ENCODE measurements around the gene MED19.

GRCh38 chr11:57681168-57681567, 30.8 kb downstream of the MED19 start:
- TF ChIP-seq CTCF (IDR thresholded peaks at IDR 0.05; ENCODE audit: low read length) (no peak), EZH2 (IDR thresholded peaks at IDR 0.05; ENCODE audit: borderline replicate concordance, low read length) (no peak)
